ENCODE data around the gene CCL20.

GRCh38 chr2:227816507-227817294, 3.1 kb downstream of the CCL20 start:
- TF ChIP-seq, protein P1, sequence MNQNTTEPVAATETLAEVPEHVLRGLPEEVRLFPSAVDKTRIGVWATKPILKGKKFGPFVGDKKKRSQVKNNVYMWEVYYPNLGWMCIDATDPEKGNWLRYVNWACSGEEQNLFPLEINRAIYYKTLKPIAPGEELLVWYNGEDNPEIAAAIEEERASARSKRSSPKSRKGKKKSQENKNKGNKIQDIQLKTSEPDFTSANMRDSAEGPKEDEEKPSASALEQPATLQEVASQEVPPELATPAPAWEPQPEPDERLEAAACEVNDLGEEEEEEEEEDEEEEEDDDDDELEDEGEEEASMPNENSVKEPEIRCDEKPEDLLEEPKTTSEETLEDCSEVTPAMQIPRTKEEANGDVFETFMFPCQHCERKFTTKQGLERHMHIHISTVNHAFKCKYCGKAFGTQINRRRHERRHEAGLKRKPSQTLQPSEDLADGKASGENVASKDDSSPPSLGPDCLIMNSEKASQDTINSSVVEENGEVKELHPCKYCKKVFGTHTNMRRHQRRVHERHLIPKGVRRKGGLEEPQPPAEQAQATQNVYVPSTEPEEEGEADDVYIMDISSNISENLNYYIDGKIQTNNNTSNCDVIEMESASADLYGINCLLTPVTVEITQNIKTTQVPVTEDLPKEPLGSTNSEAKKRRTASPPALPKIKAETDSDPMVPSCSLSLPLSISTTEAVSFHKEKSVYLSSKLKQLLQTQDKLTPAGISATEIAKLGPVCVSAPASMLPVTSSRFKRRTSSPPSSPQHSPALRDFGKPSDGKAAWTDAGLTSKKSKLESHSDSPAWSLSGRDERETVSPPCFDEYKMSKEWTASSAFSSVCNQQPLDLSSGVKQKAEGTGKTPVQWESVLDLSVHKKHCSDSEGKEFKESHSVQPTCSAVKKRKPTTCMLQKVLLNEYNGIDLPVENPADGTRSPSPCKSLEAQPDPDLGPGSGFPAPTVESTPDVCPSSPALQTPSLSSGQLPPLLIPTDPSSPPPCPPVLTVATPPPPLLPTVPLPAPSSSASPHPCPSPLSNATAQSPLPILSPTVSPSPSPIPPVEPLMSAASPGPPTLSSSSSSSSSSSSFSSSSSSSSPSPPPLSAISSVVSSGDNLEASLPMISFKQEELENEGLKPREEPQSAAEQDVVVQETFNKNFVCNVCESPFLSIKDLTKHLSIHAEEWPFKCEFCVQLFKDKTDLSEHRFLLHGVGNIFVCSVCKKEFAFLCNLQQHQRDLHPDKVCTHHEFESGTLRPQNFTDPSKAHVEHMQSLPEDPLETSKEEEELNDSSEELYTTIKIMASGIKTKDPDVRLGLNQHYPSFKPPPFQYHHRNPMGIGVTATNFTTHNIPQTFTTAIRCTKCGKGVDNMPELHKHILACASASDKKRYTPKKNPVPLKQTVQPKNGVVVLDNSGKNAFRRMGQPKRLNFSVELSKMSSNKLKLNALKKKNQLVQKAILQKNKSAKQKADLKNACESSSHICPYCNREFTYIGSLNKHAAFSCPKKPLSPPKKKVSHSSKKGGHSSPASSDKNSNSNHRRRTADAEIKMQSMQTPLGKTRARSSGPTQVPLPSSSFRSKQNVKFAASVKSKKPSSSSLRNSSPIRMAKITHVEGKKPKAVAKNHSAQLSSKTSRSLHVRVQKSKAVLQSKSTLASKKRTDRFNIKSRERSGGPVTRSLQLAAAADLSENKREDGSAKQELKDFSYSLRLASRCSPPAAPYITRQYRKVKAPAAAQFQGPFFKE (tag by site-specific recombination; IDR thresholded peaks at IDR 0.05; ENCODE audit: borderline replicate concordance), result no peak
- TF ChIP-seq ZNF639 (tag by site-specific recombination; IDR thresholded peaks at IDR 0.05), result no peak
- TF ChIP-seq CTCF (tag by site-specific recombination; IDR thresholded peaks at IDR 0.05), result no peak
- no peak for TF ChIP-seq ZBTB49 (tag by site-specific recombination; IDR thresholded peaks at IDR 0.05; ENCODE audit: low read depth)
- TF ChIP-seq ZNF555 (tag by site-specific recombination; conservative IDR thresholded peaks at IDR 0.05), result no peak
- no peak for TF ChIP-seq ZNF423 (tag by site-specific recombination; IDR thresholded peaks at IDR 0.05)
- TF ChIP-seq BCL11B (tag by site-specific recombination; IDR thresholded peaks at IDR 0.05; ENCODE audit: low read depth), result no peak
- no peak for TF ChIP-seq ZNF624 (tag by site-specific recombination; IDR thresholded peaks at IDR 0.05)
